ENCODE data around the gene ADGRF3.
A peak's percentile ranks its signal among the peaks of the same experiment; 100 is the strongest.
"Not testable (repeated sequence)": the region's sequence is repeated elsewhere in the genome, so short reads cannot be mapped to it uniquely, and the experiment has no call there.

Gene ADGRF3

DNA sequence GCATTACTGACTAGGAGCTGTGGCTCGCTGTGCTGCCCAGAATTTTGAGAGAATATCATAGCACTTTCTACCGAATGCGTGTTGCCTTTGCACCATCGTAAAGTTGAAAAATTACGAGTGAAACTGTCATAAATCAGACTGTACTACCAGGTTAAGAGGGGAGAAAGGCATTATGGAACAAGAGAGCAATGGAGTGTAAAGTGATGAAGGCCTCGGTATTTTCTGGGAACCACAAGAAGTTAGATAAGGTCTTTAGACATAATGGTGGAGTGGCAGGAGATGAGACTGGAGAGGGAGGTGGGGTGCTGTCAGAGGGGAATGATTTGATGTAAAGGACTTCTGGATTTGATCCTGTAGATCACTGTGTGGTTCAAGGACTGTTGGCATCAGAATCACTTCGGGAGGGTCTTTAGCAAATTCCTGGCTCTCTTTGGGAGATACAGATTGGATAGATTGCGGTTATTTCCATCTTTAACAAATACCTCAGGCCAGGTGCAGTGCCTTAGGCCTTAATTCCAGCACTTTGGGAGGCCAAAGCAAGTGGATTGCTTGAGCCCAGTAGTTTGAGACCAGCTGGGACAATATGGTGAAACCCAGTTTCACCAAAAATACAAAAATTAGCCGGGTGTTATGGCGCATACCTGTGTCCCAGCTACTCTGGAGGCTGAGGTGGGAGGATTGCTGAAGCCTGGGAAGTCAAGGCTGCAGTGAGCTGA lies 4.9 kb upstream of the ADGRF3 start:
- no peak for DNase-seq

GRCh38 chr2:26349690-26350089 lies 3.1 kb upstream of the ADGRF3 start:
- peak; percentile 41 for DNase-seq

DNA sequence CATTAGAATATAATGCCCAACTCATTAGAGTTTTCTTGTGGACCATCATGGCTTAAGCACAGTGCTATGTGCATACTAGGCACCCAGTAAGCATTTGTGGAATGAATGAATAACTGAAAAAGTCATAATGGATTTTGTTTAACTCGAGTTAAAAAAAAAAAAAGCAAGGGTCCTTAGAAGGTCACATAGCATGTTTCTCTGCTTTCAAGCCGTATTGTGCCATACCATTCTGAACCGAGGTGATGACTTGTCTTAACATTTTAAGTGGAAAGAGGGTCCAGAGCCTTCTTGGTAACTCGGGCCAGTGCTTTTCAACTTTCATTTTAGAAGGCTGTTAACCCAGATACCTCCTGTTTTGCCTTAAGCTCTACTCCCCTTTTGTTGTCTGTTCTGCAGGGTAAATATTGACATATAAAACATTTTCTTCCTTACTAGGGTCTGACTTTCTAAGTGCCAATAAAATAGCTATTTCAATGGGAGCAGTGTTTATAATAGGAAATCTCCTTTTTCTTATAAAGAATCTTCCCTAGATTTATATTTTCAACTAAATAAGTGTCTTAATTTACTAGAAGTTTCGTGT lies 787 bp upstream of the ADGRF3 start:
- no peak for DNase-seq

GRCh38 chr2:26345545-26346453 lies 790 bp downstream of the ADGRF3 start, which contains the start of gene SELENOI:
TSS of gene SELENOI (plus strand) at chr2:26346143. CDS start at chr2:26346233, 90 bp downstream.
- peak; percentile 97 for DNase-seq

DNA sequence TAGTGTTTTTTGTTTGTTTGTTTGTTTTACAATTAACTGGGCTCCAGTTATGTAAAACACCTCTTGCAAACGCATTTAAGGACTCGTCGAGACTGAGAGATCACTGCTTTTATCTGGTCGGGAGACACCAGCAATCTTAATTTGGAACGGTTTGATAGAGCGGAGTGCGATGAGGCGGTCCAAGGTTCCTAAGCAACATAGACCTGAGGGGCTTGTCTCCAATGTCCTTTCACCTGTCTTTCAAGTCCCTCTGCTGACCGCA lies 1.4 kb downstream of the ADGRF3 start:
- no peak for DNase-seq

DNA sequence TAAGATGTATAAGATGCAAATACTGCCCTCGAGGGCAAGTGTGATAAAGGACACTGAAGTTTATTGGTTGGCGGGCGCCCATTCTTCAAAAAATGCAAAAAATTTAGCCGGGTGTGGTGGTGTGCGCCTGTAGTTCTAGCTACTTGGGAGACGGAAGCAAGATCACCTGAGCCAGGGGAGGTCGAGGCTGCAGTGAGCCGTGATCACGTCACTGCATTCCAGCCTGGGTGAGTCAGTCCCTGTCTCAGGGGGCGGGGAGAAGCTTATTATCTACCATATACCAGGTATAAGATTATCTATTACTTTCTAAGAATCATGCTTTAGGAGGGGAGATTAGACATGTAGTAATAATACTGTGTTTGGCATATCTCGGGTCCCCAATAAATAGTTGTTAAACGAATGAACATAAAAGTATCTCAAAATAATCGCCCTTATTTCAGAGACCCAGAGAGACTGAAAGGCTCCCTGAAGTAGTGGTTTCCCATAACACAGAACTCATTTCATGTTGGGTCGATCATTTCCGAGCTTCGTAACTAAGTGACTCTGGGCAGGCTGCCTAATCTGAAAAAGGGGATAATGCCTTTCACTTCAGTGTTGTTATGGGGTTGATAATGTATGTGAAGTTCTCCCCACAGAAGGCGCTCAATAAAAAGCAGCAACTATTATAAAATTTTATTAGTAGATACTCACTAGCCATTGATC lies 1.9 kb downstream of the ADGRF3 start:
- no peak for DNase-seq

- no peak for DNase-seq
These were observed 5.8 kb downstream of the ADGRF3 start for GRCh38 chr2:26340831-26341230.

DNA sequence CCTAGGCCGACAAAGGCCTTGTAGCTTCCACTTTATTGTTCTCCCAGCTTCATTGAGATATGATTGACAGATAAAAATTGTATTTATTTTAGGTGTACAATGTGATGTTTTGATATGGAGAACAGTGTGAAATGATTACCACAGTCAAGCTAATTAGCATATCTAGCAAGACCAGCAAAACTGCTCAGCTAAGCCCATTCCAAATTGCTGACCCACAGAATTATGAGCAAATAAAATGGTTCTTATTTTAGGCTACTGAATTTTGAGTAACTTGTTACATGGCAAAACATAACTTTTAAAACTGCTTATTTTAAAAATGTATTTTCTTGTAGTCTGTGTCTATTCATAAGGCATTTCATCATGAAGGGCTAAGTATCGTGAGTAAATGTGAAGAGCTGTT lies 9.3 kb downstream of the ADGRF3 start:
- DNase-seq, result no peak

- DNase-seq, result no peak
These were observed 9.9 kb downstream of the ADGRF3 start for GRCh38 chr2:26336719-26337118.

GRCh38 chr2:26335231-26335630 lies 11.4 kb downstream of the ADGRF3 start:
- no peak for DNase-seq

DNA sequence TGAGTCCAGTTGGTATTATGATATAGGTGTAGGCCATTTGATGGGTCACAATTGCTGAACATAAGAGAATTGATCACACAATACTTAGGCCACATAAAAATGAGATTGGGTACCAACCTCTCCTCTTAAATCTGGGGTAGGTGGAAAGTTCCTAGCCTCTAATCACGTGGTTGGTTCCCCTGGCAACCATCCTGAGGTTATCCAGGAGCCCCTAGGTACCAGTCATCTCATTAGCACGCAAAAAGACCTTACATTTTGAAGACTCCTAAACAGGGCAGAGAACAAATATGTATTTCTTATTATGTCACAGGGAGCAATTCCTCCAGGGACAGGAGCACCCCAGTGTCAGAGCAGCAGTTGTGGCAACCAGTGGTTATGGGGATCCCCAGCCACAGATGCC lies 13.3 kb downstream of the ADGRF3 start:
- DNase-seq, result no peak

DNA sequence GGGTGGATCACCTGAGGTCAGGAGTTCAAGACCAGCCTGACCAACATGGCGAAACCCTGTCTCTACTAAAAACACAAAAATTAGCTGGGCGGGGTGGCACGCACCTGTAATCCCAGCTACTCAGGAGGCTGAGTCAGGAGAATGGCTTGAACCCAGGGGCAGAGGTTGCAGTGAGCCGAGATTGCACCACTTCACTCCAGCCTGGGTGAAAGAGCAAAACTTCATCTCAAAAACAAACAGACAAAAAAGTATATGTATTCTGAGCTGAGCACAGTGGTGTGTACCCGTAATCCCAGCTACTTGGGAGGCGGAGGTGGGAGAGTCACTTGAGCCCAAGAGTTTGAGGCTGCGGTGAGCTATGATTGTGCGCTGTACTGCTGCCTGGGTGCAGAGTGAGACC lies 15.3 kb downstream of the ADGRF3 start:
- not testable (repeated sequence) for DNase-seq

GRCh38 chr2:26330604-26331003 lies 16.0 kb downstream of the ADGRF3 start:
- no peak for DNase-seq

- DNase-seq, result peak; percentile 92
These were observed 16.5 kb downstream of the ADGRF3 start for GRCh38 chr2:26330114-26330549.

DNA sequence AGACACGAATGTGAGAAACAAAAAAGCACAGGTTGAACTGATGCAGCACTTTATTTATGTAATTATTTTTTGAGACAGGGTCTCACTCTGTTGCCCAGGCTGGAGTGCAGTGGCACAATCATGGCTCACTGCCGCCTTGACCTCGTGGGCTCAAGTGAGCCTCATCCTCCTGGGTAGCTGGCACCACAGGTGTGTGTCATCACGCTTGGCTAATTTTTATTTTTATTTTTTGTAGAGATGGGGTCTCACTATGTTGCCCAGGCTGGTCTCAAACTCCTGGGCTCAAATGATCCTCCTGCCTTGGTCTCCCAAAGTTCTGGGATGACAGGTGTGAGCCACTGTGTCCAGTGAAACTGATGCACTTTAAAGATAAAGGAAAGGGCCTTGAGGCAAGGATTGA lies 17.5 kb downstream of the ADGRF3 start:
- not testable (repeated sequence) for DNase-seq

DNA sequence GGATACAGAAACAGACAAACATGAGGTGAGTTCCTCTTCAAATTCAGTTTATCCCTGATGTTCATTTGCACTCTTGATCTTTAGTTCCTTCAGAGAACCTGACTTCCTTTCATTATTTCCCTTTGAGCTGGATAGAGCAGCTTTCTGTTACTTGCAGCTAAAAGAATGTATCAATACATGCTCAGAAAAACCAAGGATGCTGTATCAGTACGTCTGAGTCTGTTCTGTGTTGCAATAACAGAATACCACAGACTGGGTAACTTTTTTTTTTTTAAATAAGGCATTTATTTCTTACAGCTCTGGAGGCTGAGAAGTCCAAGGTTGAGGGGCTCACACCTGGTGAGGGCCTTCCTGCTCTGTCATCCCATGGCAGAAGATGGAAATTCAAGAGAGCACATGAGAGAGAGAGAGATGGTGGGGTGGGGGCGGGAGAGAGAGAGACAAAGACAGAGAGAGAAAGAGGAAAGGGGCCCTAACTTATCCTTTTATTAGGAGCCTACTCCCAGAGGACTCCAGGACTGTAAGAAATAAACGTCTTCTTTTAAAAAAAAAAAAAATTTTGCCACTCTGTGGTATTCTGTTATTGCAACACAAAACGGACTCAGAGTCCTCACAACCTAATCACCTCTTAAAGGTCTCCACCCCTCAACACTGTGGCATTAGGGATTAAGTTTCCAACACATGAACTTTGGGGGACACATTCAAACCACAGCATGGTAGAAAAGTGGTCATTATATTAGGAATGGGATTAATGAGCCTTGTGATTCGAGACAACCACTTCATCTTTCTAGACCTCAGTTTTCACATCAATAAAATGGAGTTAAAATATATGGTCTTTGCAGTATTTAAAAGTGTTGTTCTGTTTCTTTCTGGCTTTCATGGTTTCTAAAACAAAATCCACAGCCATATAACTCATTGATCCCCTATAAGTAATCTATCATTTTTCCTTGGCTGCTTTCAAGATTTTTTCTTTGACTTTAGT lies 19.0 kb downstream of the ADGRF3 start:
- DNase-seq, result peak; percentile 92

GRCh38 chr2:26326514-26326913 lies 20.1 kb downstream of the ADGRF3 start:
- peak; percentile 32 for DNase-seq

DNA sequence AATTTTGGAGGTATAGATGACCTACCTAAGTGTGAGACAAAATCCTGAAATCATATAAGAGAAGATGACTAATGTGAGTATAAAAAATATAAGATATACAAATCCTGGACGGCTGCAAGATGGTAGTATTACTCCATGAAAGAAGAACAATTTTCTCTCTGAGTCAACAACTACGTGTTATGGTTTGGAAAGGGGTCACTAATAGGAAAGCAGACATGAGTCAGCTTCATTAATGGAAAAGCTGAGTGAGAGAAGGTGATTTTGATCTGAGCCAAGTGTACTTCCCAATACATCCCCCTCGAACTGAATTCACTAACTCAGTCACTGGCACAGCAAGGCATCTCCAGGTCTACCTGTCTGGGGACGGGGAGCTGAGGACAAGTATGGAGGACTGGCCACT lies 20.7 kb downstream of the ADGRF3 start:
- DNase-seq, result no peak

DNA sequence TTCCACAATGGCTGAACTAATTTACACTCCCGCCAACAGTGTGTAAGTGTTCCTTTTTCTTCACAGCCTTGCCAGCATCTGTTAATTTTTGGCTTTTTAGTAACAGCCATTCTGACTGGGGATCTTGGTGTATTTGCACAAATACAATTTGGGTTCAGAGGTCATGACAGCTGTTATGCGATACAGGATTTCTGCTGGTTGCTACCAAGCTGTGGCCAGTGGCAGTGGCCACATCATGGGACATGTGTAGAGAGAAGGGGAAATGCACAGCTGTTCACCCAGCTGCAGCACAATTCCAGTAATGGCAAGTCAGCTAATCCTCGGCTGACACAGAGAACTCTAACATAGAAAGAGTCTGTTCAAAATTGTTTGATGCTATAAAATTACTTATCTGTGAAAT lies 21.7 kb downstream of the ADGRF3 start:
- peak; percentile 58 for DNase-seq

DNA sequence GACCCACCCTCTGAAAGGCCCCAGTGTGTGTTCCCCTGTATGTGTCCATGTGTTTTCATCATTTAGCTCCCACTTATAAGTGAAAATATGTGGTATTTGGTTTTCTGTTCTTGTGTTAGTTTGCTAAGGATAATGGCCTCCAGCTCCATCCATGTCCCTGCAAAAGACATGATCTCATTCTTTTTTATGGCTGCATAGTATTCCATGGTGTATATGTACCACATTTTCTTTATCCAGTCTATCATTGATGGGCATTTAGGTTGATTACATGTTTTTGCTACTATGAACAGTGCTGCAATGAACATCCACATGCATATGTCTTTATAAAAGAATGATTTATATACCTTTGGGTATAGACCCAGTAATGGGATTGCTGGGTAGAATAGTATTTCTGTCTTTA lies 22.1 kb downstream of the ADGRF3 start:
- not testable (repeated sequence) for DNase-seq

- DNase-seq, result no peak
These were observed 27.6 kb downstream of the ADGRF3 start for GRCh38 chr2:26318950-26319349.

All from GF-D8 (cell line).